NCI-H82 treated with DMSO at 0.1 percent for 48 hours (cell line): ENCODE results near the gene KIF6.
"Not testable (repeated sequence)": the region's sequence is repeated elsewhere in the genome, so short reads cannot be mapped to it uniquely, and the experiment has no call there.

ENCODE experiments used
- DNase-seq: peaks from one replicate; lab custom pipeline; 2025; ENCODE audit not compliant: unreplicated experiment; lab: John Stamatoyannopoulos, UW

KIF6 gene

GRCh38 chr6:39515006-39515405, 210.2 kb downstream of the KIF6 start:
- no peak for DNase-seq

- not testable (repeated sequence) for DNase-seq
Observed at GRCh38 chr6:39509831-39510230, 215.4 kb downstream of the KIF6 start.

- no peak for DNase-seq
Observed at GRCh38 chr6:39508515-39508914, 216.7 kb downstream of the KIF6 start.

GRCh38 chr6:39507331-39507998, 217.7 kb downstream of the KIF6 start:
- no peak for DNase-seq

- DNase-seq = not testable (repeated sequence)
Observed at GRCh38 chr6:39502362-39502955, 222.7 kb downstream of the KIF6 start.

- DNase-seq = no peak
Observed at GRCh38 chr6:39499053-39499452, 226.2 kb downstream of the KIF6 start.

GRCh38 chr6:39498096-39498495, 227.1 kb downstream of the KIF6 start:
- no peak for DNase-seq

- DNase-seq = no peak
Observed at GRCh38 chr6:39496915-39497314, 228.3 kb downstream of the KIF6 start.

- DNase-seq = no peak
Observed at GRCh38 chr6:39496456-39496855, 228.8 kb downstream of the KIF6 start.

GRCh38 chr6:39495640-39496039, 229.6 kb downstream of the KIF6 start:
- DNase-seq = no peak

- DNase-seq = no peak
Observed at GRCh38 chr6:39494998-39495397, 230.2 kb downstream of the KIF6 start.

- no peak for DNase-seq
Observed at GRCh38 chr6:39493777-39494176, 231.4 kb downstream of the KIF6 start.

GRCh38 chr6:39493174-39493573, 232.0 kb downstream of the KIF6 start:
- no peak for DNase-seq

GRCh38 chr6:39490108-39490507, 235.1 kb downstream of the KIF6 start:
- DNase-seq = no peak

GRCh38 chr6:39488255-39488879, 236.8 kb downstream of the KIF6 start:
- no peak for DNase-seq

GRCh38 chr6:39484276-39484675, 240.9 kb downstream of the KIF6 start:
- DNase-seq = no peak

- not testable (repeated sequence) for DNase-seq
Observed at GRCh38 chr6:39479819-39480218, 245.4 kb downstream of the KIF6 start.

- DNase-seq = no peak
Observed at GRCh38 chr6:39476670-39477069, 248.5 kb downstream of the KIF6 start.

GRCh38 chr6:39476151-39476550, 249.1 kb downstream of the KIF6 start:
- no peak for DNase-seq

GRCh38 chr6:39471954-39472659, 253.1 kb downstream of the KIF6 start:
- DNase-seq = no peak

- no peak for DNase-seq
Observed at GRCh38 chr6:39470506-39470905, 254.7 kb downstream of the KIF6 start.

- DNase-seq = no peak
Observed at GRCh38 chr6:39468385-39468784, 256.8 kb downstream of the KIF6 start.
